ENCODE data around the gene C14orf180. TPM values are rescaled to one million over a fixed set of nuclear protein-coding genes. Genes with fewer than 3 reads are reported as not detected.

The C14orf180 gene
- total RNA-seq, 1 donor from 2014 or later: not detected

GRCh38 chr14:104601786-104602185 is 22.2 kb downstream of the C14orf180 start:
- no peak overlapping the region for H3K4me3 ChIP-seq (ENCODE audit: low read depth, low read length)
- DNase-seq (ENCODE audit: low read depth): no peak
- TF ChIP-seq CTCF (conservative IDR thresholded peaks at IDR 0.05; ENCODE audit: low read depth, low read length): no peak

GRCh38 chr14:104602315-104602932 is 22.9 kb downstream of the C14orf180 start:
- no peak for DNase-seq (ENCODE audit: low read depth)
- TF ChIP-seq CTCF (conservative IDR thresholded peaks at IDR 0.05; ENCODE audit: low read depth, low read length): no peak
- H3K4me3 ChIP-seq (ENCODE audit: low read depth, low read length): no peak overlapping the region

- no peak for TF ChIP-seq CTCF (conservative IDR thresholded peaks at IDR 0.05; ENCODE audit: low read depth, low read length)
- no peak overlapping the region for H3K4me3 ChIP-seq (ENCODE audit: low read depth, low read length)
- no peak for DNase-seq (ENCODE audit: low read depth)
Observed at GRCh38 chr14:104602933-104603325, 23.4 kb downstream of the C14orf180 start.

- no peak for TF ChIP-seq CTCF (conservative IDR thresholded peaks at IDR 0.05; ENCODE audit: low read depth, low read length)
- DNase-seq (ENCODE audit: low read depth): no peak
- H3K4me3 ChIP-seq (ENCODE audit: low read depth, low read length): no peak overlapping the region
Observed at GRCh38 chr14:104603711-104604401, 24.3 kb downstream of the C14orf180 start.

GRCh38 chr14:104604458-104605449 is 25.2 kb downstream of the C14orf180 start, which contains the start of gene TMEM179:
TSS of gene TMEM179 (minus strand) at chr14:104604772. CDS start at chr14:104604741, 31 bp downstream.
- TF ChIP-seq CTCF (conservative IDR thresholded peaks at IDR 0.05; ENCODE audit: low read depth, low read length): no peak
- no peak for DNase-seq (ENCODE audit: low read depth)
- no peak within 1 kb of the TSS for H3K4me3 ChIP-seq (ENCODE audit: low read depth, low read length)

GRCh38 chr14:104609666-104610065 is 30.1 kb downstream of the C14orf180 start:
- no peak for TF ChIP-seq CTCF (conservative IDR thresholded peaks at IDR 0.05; ENCODE audit: low read depth, low read length)
- no peak for DNase-seq (ENCODE audit: low read depth)
- no peak overlapping the region for H3K4me3 ChIP-seq (ENCODE audit: low read depth, low read length)
